H7 (cell line): ENCODE results near the gene FAM3A. TPM values are rescaled to one million over a fixed set of nuclear protein-coding genes. Genes with fewer than 3 reads are reported as not detected.
"Not testable (repeated sequence)": the region's sequence is repeated elsewhere in the genome, so short reads cannot be mapped to it uniquely, and the experiment has no call there.

Experiments
- DNase-seq: peaks from one replicate; pipeline ENCODE4 v3.0.0; 2012
- H3K27me3 ChIP-seq: 2 replicates; pipeline ENCODE4 v1.6.0; 2011; ENCODE audit warnings: mild to moderate bottlenecking, low read length; ENCODE audit not compliant: control insufficient read depth, insufficient read depth
- H3K36me3 ChIP-seq: replicated peaks from 2 replicates; pipeline ENCODE4 v1.5.1; 2011; ENCODE audit warnings: low read length; ENCODE audit not compliant: control insufficient read depth, insufficient read depth
- H3K4me3 ChIP-seq: 2 replicates; pipeline ENCODE4 v1.5.1; 2011; ENCODE audit warnings: low read depth, mild to moderate bottlenecking, control low read depth, low read length, moderate library complexity; ENCODE audit not compliant: insufficient read depth
- total RNA-seq: library from RNA; depleted of rRNA; stranded (reverse); fragments of >200 nt; shearing (Covaris generic); gene quantifications from 2 replicates; pipeline ENCODE4 v1.2.3, GENCODE V29; 2014

Gene FAM3A
- total RNA-seq, 1 experiment from 2014 or later = 42.5 TPM

GRCh38 chrX:154502098-154502497 is 13.9 kb downstream of the FAM3A start:
- H3K36me3 ChIP-seq = no peaks in the 10 kb centered on the region
- no peak for DNase-seq
- no peaks in the 10 kb centered on the region for H3K27me3 ChIP-seq
- H3K4me3 ChIP-seq = no peak overlapping the region

GRCh38 chrX:154501423-154501822 is 14.6 kb downstream of the FAM3A start:
- H3K36me3 ChIP-seq, DNase-seq, H3K4me3 ChIP-seq, H3K27me3 ChIP-seq: not testable (repeated sequence)

GRCh38 chrX:154496591-154497137 is 19.4 kb downstream of the FAM3A start:
- not testable (repeated sequence) for H3K36me3 ChIP-seq, H3K27me3 ChIP-seq, DNase-seq, H3K4me3 ChIP-seq

- no peaks in the 10 kb centered on the region for H3K27me3 ChIP-seq
- H3K36me3 ChIP-seq = no peaks in the 10 kb centered on the region
- H3K4me3 ChIP-seq = no peak overlapping the region
- no peak for DNase-seq
Observed at GRCh38 chrX:154495472-154495922, 20.5 kb downstream of the FAM3A start.

- no peak overlapping the region for H3K4me3 ChIP-seq
- no peaks in the 10 kb centered on the region for H3K27me3 ChIP-seq
- H3K36me3 ChIP-seq = no peaks in the 10 kb centered on the region
- no peak for DNase-seq
Observed at GRCh38 chrX:154494715-154495114, 21.3 kb downstream of the FAM3A start.

- no peaks in the 10 kb centered on the region for H3K36me3 ChIP-seq
- no peaks in the 10 kb centered on the region for H3K27me3 ChIP-seq
- peak within 1 kb of the TSS; percentile 50 for H3K4me3 ChIP-seq
- DNase-seq = peak; percentile 98
Observed at GRCh38 chrX:154490414-154491083, 25.5 kb downstream of the FAM3A start, which contains the start of gene SLC10A3. SLC10A3 (minus strand) TSS chrX:154490629; CDS start chrX:154488940, 1,689 bp downstream.

DNA sequence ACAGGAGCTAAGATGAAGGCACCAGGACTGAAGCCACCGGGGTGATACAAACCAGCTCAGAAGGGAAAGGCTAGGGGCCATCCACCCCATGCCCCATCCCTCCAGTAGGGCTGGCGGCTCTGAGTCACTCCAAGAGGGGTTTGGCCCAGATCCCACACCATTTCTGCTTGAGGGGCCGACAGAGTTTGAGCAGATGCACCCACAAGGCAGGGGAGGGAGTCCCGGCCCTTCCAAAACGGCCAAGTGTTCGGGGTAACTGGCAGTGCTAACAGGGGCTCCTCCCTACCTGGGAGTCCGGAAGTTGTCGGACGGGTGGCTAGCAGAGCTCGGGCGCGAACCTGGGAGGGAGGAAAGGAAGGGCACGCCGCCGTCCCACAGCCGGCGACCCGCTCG is 26.0 kb downstream of the FAM3A start:
- peak; percentile 61 for DNase-seq
- Histone ChIP-seq H3K4me3 (peak overlapping the region; percentile 45), H3K36me3 (0 out of 2 replicates have a peak, but pooled peaks cover 1% of the 10 kb centered on the region), H3K27me3 (no peaks in the 10 kb centered on the region)

DNA sequence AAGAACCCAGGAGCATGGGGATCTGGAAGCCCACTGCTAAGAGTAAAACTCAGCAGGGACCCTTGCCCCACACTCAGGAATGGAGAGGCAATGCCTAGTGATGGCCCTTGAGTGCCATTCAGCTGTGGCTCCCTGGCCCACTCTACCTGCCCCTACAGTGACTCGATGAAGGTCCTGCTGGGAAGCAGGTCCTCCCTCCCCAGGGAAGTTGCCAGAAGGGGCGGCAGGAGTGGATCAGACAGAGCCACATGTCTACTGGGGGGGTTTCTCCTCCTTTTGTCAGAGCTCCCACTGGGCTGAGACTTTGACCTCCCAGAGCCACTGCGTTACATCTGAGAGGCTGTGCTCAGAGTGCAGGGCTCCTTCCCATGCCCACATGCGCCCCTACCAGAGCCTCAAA is 26.9 kb downstream of the FAM3A start:
- Histone ChIP-seq H3K36me3 (peaks cover 2% of the 10 kb centered on the region; the same call in 1 of the 2 replicates), H3K27me3 (no peaks in the 10 kb centered on the region), H3K4me3 (no peak overlapping the region)
- DNase-seq = no peak

GRCh38 chrX:154488336-154489075 is 27.5 kb downstream of the FAM3A start:
- Histone ChIP-seq H3K27me3 (no peaks in the 10 kb centered on the region), H3K36me3 (peaks cover 2% of the 10 kb centered on the region; the same call in 1 of the 2 replicates), H3K4me3 (no peak overlapping the region)
- peak; percentile 29 for DNase-seq

GRCh38 chrX:154487518-154488290 is 28.3 kb downstream of the FAM3A start:
- Histone ChIP-seq H3K4me3 (no peak overlapping the region), H3K27me3 (no peaks in the 10 kb centered on the region), H3K36me3 (peaks cover 2% of the 10 kb centered on the region; the same call in 1 of the 2 replicates)
- peak; percentile 30 for DNase-seq

DNA sequence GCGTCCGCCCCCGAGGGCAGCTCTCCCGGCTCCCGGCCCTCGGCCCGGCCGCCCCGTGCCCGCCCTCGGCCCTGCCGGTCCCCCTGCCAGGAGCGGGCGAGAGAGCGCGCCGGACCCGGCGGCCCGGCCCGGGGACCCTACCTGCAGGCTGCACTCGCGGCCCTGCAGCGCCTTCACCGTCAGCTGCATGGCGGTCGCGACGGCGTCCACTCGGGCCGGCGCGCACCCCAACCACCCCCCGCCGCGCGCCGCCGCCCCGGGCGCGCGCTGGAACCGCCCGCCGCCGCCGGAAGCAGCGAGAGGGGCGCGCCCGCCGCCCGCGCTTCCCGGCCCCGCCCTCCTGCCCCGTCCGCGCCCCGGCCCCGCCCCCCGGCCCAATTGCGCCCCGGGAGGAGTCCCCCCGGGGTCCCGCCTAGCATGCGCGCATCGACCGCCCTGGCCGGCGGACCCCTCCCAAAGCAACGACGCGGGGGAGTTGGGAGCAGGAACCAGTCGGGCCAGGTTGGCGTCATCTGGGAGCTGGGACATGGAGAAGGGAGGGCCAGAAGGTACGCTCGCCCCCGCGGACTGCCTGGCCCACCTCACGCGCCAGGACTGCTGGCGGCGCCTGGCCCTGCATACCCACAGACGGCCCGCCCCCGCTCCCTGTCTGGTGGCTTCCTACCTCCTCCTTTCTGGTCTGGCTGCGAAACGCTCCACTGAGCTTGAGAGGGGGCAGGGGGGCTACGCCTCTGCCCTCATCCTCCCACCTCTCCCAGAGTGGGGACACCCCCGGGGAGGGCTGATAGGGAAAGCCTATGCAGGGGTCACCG is 29.4 kb downstream of the FAM3A start, which contains the start of gene UBL4A:
TSS of gene UBL4A (minus strand) at position 220 of the 812 bp plus-strand sequence. CDS start at position 189, 31 bp downstream.
- peak within 1 kb of the TSS; percentile 66 for H3K4me3 ChIP-seq
- H3K27me3 ChIP-seq = no peaks in the 10 kb centered on the region
- peak; percentile 93 for DNase-seq
- peaks cover 2% of the 10 kb centered on the region; the same call in 1 of the 2 replicates for H3K36me3 ChIP-seq

DNA sequence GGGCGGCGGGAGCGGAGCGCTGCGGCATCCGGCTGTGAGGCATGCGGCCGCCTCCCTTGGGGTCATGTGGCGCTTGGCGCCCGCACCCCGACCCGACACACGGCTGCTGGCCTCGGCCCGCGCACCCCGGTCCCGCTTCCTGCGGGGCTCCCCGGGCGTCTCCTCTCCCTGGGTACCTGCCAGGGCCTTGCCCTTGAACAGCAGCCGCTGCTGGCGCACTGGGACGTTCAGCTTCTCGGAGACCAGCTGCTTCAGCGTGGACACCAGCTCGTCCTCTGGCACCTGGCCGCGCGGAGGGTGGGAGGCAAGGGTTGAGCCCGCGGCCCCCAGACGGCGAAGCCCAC is 30.0 kb downstream of the FAM3A start:
- DNase-seq = peak; percentile 74
- Histone ChIP-seq H3K4me3 (peak overlapping the region; percentile 66), H3K36me3 (peaks cover 2% of the 10 kb centered on the region; the same call in 1 of the 2 replicates), H3K27me3 (no peaks in the 10 kb centered on the region)

GRCh38 chrX:154485150-154486051 is 30.6 kb downstream of the FAM3A start:
- H3K4me3 ChIP-seq = peak overlapping the region; percentile 66
- H3K27me3 ChIP-seq = no peaks in the 10 kb centered on the region
- H3K36me3 ChIP-seq = peaks cover 2% of the 10 kb centered on the region; the same call in 1 of the 2 replicates
- no peak for DNase-seq
